Left kidney (tissue), 8 donors: ENCODE results near the gene C7orf33. TPM values are rescaled to one million over a fixed set of nuclear protein-coding genes. Genes with fewer than 3 reads are reported as not detected.
"Not testable (repeated sequence)": the region's sequence is repeated elsewhere in the genome, so short reads cannot be mapped to it uniquely, and the experiment has no call there.

Source experiments
- DNase-seq: peaks from one replicate; pipeline ENCODE4 v3.0.0-alpha.2; 2013
- long read RNA-seq, 8 donors: transcript quantifications; one replicate each; lab custom pipeline, GENCODE V29; 2026
- polyA plus RNA-seq: library from polyadenylated mRNA; unstranded; fragments of 120-200 nt; gene quantifications from one replicate; pipeline ENCODE4 v1.2.1, GENCODE V29; 2013; ENCODE audit not compliant: insufficient read length

Gene C7orf33
- polyA plus RNA-seq, result not detected
- long read RNA-seq, donor 1, result 0 reads
- long read RNA-seq, donor 2, result 0 reads
- long read RNA-seq, donor 3, result 0 reads
- long read RNA-seq, donor 4, result 0 reads
- long read RNA-seq, donor 5, result 0 reads
- long read RNA-seq, donor 6, result 0 reads
- long read RNA-seq, donor 7, result 0 reads
- long read RNA-seq, donor 8, result 0 reads

- DNase-seq, result no peak
These were observed at the start of gene C7orf33 for GRCh38 chr7:148590471-148590870. Gene C7orf33 (plus strand): TSS chr7:148590766. CDS start chr7:148590926, 160 bp downstream.

- DNase-seq, result no peak
These were observed 48.6 kb upstream of the C7orf33 start for GRCh38 chr7:148541891-148542504.

- no peak for DNase-seq
These were observed 47.3 kb upstream of the C7orf33 start for GRCh38 chr7:148543302-148543701.

GRCh38 chr7:148545172-148545571, 45.4 kb upstream of the C7orf33 start:
- no peak for DNase-seq

- DNase-seq, result no peak
These were observed 44.6 kb upstream of the C7orf33 start for GRCh38 chr7:148545932-148546331.

- no peak for DNase-seq
These were observed 43.7 kb upstream of the C7orf33 start for GRCh38 chr7:148546857-148547256.

- DNase-seq, result no peak
These were observed 42.6 kb upstream of the C7orf33 start for GRCh38 chr7:148547951-148548350.

GRCh38 chr7:148553979-148554378, 36.6 kb upstream of the C7orf33 start:
- DNase-seq, result no peak

- no peak for DNase-seq
These were observed 33.7 kb upstream of the C7orf33 start for GRCh38 chr7:148556892-148557291.

- DNase-seq, result no peak
These were observed 31.7 kb upstream of the C7orf33 start for GRCh38 chr7:148558914-148559313.

GRCh38 chr7:148561099-148561498, 29.5 kb upstream of the C7orf33 start:
- DNase-seq, result no peak

- DNase-seq, result no peak
These were observed 26.8 kb upstream of the C7orf33 start for GRCh38 chr7:148563583-148564274.

GRCh38 chr7:148564275-148564951, 26.2 kb upstream of the C7orf33 start:
- not testable (repeated sequence) for DNase-seq

- DNase-seq, result no peak
These were observed 23.8 kb upstream of the C7orf33 start for GRCh38 chr7:148566736-148567135.

- DNase-seq, result no peak
These were observed 23.0 kb upstream of the C7orf33 start for GRCh38 chr7:148567524-148567923.

GRCh38 chr7:148570510-148570909, 20.1 kb upstream of the C7orf33 start:
- no peak for DNase-seq

- not testable (repeated sequence) for DNase-seq
These were observed 19.6 kb upstream of the C7orf33 start for GRCh38 chr7:148570973-148571372.

- DNase-seq, result no peak
These were observed 19.2 kb upstream of the C7orf33 start for GRCh38 chr7:148571381-148571780.

GRCh38 chr7:148572067-148572522, 18.5 kb upstream of the C7orf33 start:
- no peak for DNase-seq

GRCh38 chr7:148573581-148573980, 17.0 kb upstream of the C7orf33 start:
- DNase-seq, result not testable (repeated sequence)

- peak; percentile 50 for DNase-seq
These were observed 14.7 kb upstream of the C7orf33 start for GRCh38 chr7:148575640-148576411.

GRCh38 chr7:148579366-148579765, 11.2 kb upstream of the C7orf33 start:
- no peak for DNase-seq
